OCI-LY3 (cell line): Measurements from ENCODE around the gene CORO2B.

Source experiments
- CTCF ChIP-seq: fragments of 200-600, 300-600 bp; sonication (generic); IDR thresholded peaks from 2 replicates; pipeline ENCODE4 v1.5.1; 2014; ENCODE audit warnings: antibody characterized with exemption, low read length, low read depth
- EZH2phosphoT487 ChIP-seq: fragments of 200-600 bp; shearing (Covaris generic); IDR thresholded peaks from 2 replicates; pipeline ENCODE4 v1.6.1; 2018; ENCODE audit warnings: antibody characterized with exemption, mixed run types, low read depth

- TF ChIP-seq CTCF = no peak
- TF ChIP-seq EZH2phosphoT487 = no peak
These were observed 19.7 kb downstream of the CORO2B start for GRCh38 chr15:68598171-68599152.
